Fibroblast of lung (primary cell): Measurements from ENCODE around the gene PEX14. TPM values are rescaled to one million over a fixed set of nuclear protein-coding genes. Genes with fewer than 3 reads are reported as not detected.

Experiments used
- DNase-seq, 2 donors: peaks; one replicate each; pipeline versions ENCODE4 v3.0.0 to v3.0.0-alpha.2; 2010; ENCODE audit warnings: low read depth in 2 of 2
- H2AFZ ChIP-seq: 2 replicates; pipeline ENCODE4 v1.5.1; 2012; ENCODE audit warnings: low read length, control low read depth, inconsistent platforms
- H3K27ac ChIP-seq: 2 replicates; pipeline ENCODE4 v1.5.1; 2011; ENCODE audit warnings: low read length, control low read depth; ENCODE audit not compliant: insufficient read depth
- H3K27me3 ChIP-seq: 2 replicates; pipeline ENCODE4 v1.5.1; 2011; ENCODE audit warnings: mild to moderate bottlenecking, low read length; ENCODE audit not compliant: control insufficient read depth, insufficient read depth
- H3K36me3 ChIP-seq: 2 replicates; pipeline ENCODE4 v1.5.1; 2011; ENCODE audit warnings: low read length; ENCODE audit not compliant: control insufficient read depth, insufficient read depth
- H3K4me1 ChIP-seq: 2 replicates; pipeline ENCODE4 v1.5.1; 2011; ENCODE audit warnings: low read length; ENCODE audit not compliant: control insufficient read depth, insufficient read depth; ENCODE audit errors: extremely low read depth
- H3K4me2 ChIP-seq: 2 replicates; pipeline ENCODE4 v1.5.1; 2011; ENCODE audit warnings: low read length, control low read depth; ENCODE audit not compliant: insufficient read depth; ENCODE audit errors: extremely low read depth
- H3K4me3 ChIP-seq, 4 experiments: fragments of 200-600 bp in 1 of 4; sonication (generic) in 1 of 4; replicated peaks in 1 of 4; 2 replicates each; pipeline ENCODE4 v1.5.1; 2011 to 2016; ENCODE audit warnings: low read length in 4 of 4, low read depth in 3 of 4, mild to moderate bottlenecking in 3 of 4, control low read depth in 2 of 4, inconsistent platforms in 1 of 4, mixed read lengths in 1 of 4; ENCODE audit not compliant: insufficient read depth in 1 of 4; ENCODE audit errors: control extremely low read depth in 1 of 4
- H3K79me2 ChIP-seq: 2 replicates; pipeline ENCODE4 v1.5.1; 2012; ENCODE audit warnings: mild to moderate bottlenecking, low read length, inconsistent platforms; ENCODE audit not compliant: control insufficient read depth, insufficient read depth
- H3K9ac ChIP-seq: 2 replicates; pipeline ENCODE4 v1.5.1; 2011; ENCODE audit warnings: mild to moderate bottlenecking, low read length, control low read depth; ENCODE audit not compliant: insufficient read depth
- H3K9me3 ChIP-seq: 2 replicates; pipeline ENCODE4 v1.5.1; 2012; ENCODE audit warnings: low read depth, low read length; ENCODE audit not compliant: control insufficient read depth, insufficient read depth
- H4K20me1 ChIP-seq: 2 replicates; pipeline ENCODE4 v1.5.1; 2011; ENCODE audit warnings: low read length; ENCODE audit not compliant: control insufficient read depth, insufficient read depth; ENCODE audit errors: extremely low read depth
- EZH2 ChIP-seq: IDR thresholded peaks from 2 replicates; pipeline ENCODE4 v1.5.1; 2012; ENCODE audit warnings: low read length, control low read depth, mild to moderate bottlenecking; ENCODE audit errors: missing control alignments
- polyA plus RNA-seq, 2 donors: library from polyadenylated mRNA; depleted of rRNA in 1 of 2; stranded (reverse) in 1 of 2; unstranded in 1 of 2; fragments of >200 nt; gene quantifications; 2 replicates each; pipeline ENCODE4 v1.2.1, GENCODE V29; 2011 to 2012; ENCODE audit warnings: missing spikeins in 1 of 2
- total RNA-seq: library from RNA; depleted of rRNA; stranded (reverse); fragments of >200 nt; gene quantifications from 2 replicates; pipeline ENCODE4 v1.2.1, GENCODE V29; 2014
- TF ChIP-seq, protein P1 (sequence below), 2 donors: IDR thresholded peaks in 1 of 2; conservative IDR thresholded peaks in 1 of 2; 1 replicate in 1 of 2; 2 replicates in 1 of 2; pipeline ENCODE4 v1.5.1; 2011 to 2012; ENCODE audit warnings: low read length in 2 of 2, control low read depth in 1 of 2, inconsistent platforms in 1 of 2, low read depth in 1 of 2, mild to moderate bottlenecking in 1 of 2

The PEX14 gene
- total and polyA plus RNA-seq, 2 donors (not counting 1 experiment from before 2014, with no cell fraction given), result 10.3 to 11.4 TPM

DNA sequence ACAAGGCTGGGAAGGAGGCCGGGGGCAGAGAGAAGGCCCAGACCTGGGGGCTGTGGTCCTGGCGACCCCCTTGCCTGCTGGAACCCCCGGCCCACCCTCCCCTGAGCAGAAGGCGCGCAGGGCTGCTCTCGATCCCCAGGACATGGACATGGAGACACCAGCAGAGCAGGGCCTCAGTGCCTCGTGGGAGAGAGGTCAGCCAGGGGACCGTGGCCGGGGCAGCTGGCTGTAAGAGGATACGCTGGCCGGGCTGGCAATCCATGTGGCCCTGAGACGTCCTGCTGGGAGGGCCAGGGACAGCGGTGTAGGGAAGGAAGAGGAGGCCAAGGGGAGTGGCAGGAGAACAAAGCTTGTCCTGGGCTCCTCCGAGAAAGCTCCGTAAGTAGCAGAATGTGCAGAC lies 189.5 kb downstream of the PEX14 start:
- Histone ChIP-seq H3K4me1 (no peaks in the 10 kb centered on the region), H3K27me3 (no peaks in the 10 kb centered on the region), H3K27ac (no peak overlapping the region), H4K20me1 (no peaks in the 10 kb centered on the region), H3K4me3 (no peak overlapping the region), H3K4me2 (no peak overlapping the region), H3K9me3 (no peaks in the 10 kb centered on the region), H3K9ac (no peak overlapping the region), H3K36me3 (no peaks in the 10 kb centered on the region), H3K79me2 (no peaks in the 10 kb centered on the region), H2AFZ (no peak overlapping the region)
- TF ChIP-seq, protein P1, sequence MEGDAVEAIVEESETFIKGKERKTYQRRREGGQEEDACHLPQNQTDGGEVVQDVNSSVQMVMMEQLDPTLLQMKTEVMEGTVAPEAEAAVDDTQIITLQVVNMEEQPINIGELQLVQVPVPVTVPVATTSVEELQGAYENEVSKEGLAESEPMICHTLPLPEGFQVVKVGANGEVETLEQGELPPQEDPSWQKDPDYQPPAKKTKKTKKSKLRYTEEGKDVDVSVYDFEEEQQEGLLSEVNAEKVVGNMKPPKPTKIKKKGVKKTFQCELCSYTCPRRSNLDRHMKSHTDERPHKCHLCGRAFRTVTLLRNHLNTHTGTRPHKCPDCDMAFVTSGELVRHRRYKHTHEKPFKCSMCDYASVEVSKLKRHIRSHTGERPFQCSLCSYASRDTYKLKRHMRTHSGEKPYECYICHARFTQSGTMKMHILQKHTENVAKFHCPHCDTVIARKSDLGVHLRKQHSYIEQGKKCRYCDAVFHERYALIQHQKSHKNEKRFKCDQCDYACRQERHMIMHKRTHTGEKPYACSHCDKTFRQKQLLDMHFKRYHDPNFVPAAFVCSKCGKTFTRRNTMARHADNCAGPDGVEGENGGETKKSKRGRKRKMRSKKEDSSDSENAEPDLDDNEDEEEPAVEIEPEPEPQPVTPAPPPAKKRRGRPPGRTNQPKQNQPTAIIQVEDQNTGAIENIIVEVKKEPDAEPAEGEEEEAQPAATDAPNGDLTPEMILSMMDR (conservative IDR thresholded peaks at IDR 0.05 in 1 of 2, IDR thresholded peaks at IDR 0.05 in 1 of 2; ENCODE audit: low read depth in 1 of 2, low read length in 2 of 2), result no peak
- TF ChIP-seq EZH2, result no peak
- no peak for DNase-seq

DNA sequence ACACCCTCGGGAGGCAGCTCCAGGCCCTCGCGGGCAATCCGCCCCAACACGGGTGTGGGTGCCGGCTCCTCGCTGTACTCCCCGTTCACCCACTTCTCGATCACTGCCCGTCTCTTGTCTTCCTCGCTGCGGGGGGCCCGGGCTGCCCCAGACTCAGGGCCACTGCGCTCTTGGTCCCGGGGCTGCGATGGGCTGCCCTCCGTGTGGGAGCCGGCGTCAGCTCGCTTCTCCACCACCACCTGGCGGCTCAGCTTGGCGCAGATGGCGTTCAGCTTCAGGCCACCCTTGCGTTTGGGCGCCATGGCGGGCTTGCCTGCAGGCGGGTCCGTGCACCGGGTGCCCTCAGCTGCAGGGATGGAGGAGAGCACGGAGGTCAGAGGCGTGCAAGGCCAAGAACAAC lies 190.5 kb downstream of the PEX14 start:
- H3K36me3 ChIP-seq, result no peaks in the 10 kb centered on the region
- H3K27ac ChIP-seq, result no peak overlapping the region
- no peak overlapping the region for H3K9ac ChIP-seq
- DNase-seq, result no peak
- no peaks in the 10 kb centered on the region for H4K20me1 ChIP-seq
- no peaks in the 10 kb centered on the region for H3K79me2 ChIP-seq
- H3K4me2 ChIP-seq, result no peak overlapping the region
- TF ChIP-seq EZH2, result no peak
- TF ChIP-seq, protein P1 (conservative IDR thresholded peaks at IDR 0.05 in 1 of 2, IDR thresholded peaks at IDR 0.05 in 1 of 2; ENCODE audit: low read depth in 1 of 2, low read length in 2 of 2), result no peak
- no peaks in the 10 kb centered on the region for H3K27me3 ChIP-seq
- H3K4me1 ChIP-seq, result no peaks in the 10 kb centered on the region
- no peak overlapping the region for H2AFZ ChIP-seq
- H3K4me3 ChIP-seq, result no peak overlapping the region
- no peaks in the 10 kb centered on the region for H3K9me3 ChIP-seq

DNA sequence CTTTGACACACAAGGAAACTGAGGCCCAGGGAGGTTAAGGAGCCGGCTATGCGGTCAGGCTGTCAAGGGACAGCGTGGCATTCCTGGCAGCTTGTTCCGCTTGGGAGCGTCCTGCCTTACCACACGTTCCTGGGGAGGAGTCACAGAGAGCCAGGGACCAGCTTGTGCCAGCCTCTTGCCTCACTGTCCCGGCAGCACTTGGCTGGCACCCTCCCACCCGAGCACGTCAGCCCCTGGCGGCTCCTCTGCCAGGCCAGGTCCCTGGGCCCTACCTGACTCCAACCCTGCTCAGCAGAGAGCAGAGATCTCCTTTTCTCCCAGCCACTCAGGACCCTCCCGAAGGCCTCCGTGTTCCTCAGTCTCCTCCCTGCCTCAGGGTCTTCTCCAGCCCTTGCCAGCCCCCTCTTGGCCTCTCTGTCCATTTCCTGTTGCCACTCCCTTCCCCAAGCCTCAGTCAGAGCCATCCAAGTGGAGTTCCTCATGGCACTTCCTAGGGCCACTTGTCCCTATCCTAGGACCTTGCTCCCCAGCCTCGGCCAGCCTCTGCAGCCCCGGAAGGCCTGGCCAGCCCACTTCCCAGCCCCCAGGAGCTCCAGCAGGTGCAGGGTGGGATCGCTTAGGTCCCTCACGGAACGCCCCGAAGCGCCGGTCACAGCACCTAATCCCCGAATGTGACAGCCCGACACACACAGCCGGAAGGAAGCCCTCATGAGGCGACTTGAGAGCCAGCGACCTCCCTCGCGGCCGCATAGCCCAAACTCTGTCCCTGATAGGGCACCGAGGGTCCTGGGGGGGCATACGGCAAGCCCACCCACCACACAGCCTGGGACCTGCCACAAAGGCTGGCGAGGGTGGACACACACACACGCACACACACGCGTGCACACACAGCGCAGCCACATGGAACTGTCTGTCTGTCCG lies 191.4 kb downstream of the PEX14 start:
- Histone ChIP-seq H3K27me3 (no peaks in the 10 kb centered on the region), H4K20me1 (no peaks in the 10 kb centered on the region), H3K4me1 (no peaks in the 10 kb centered on the region), H3K4me2 (no peak overlapping the region), H3K27ac (no peak overlapping the region), H3K9ac (no peak overlapping the region), H3K79me2 (no peaks in the 10 kb centered on the region), H3K4me3 (no peak overlapping the region), H3K36me3 (no peaks in the 10 kb centered on the region), H3K9me3 (no peaks in the 10 kb centered on the region), H2AFZ (no peak overlapping the region)
- TF ChIP-seq, protein P1 (conservative IDR thresholded peaks at IDR 0.05 in 1 of 2, IDR thresholded peaks at IDR 0.05 in 1 of 2; ENCODE audit: low read depth in 1 of 2, low read length in 2 of 2), result no peak
- TF ChIP-seq EZH2, result no peak
- no peak for DNase-seq
